ENCODE results near the gene SH2D6. TPM values are rescaled to one million over a fixed set of nuclear protein-coding genes. Genes with fewer than 3 reads are reported as not detected.
"Not testable (repeated sequence)": the region's sequence is repeated elsewhere in the genome, so short reads cannot be mapped to it uniquely, and the experiment has no call there.

The SH2D6 gene
- total RNA-seq, 2 experiments from 2014 or later, result 0.94 to 1.4 TPM

DNA sequence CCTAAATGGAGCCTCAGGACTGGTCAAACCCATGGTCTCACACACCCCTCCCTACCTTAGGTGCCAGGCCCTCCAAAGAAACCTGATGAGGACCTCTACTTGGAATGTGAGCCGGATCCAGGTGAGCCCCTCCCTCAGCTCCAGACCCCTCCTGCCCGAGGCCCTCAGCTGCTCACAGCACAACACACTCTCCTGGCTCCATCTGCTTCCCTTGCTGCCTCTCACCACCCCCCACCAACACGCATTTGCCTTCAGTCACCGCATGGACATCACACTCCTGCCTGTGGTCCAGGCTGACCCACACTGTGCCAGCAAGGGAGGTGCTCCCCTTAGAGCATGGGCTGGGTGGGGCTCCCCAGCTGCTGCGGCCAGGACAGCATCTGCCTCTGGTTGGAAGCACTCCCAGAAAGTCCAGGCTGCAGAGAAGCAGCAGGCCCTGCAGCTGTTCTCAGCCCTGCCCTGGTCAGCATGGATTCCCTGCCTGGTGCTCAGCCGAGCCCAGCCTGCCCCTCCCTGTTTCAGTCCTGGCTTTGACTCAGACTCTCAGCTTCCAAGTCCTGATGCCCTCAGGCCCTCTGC, 15.1 kb downstream of the SH2D6 start:
- Mint-ChIP-seq H3K9me3 (no peaks in the 10 kb centered on the region), H3K4me1 (peaks cover 16% of the 10 kb centered on the region), H3K27ac (no peak overlapping the region), H3K27me3 (no peaks in the 10 kb centered on the region), H3K36me3 (no peaks in the 10 kb centered on the region), H3K4me3 (no peak overlapping the region)
- POLR2A ChIA-PET, result interaction anchor here (1.1 kb wide), 1 partner anchor 107 kb away, joined by 3 read pairs; no protein-coding TSS in a partner anchor
- ATAC-seq (ENCODE audit: low read depth) (no peak), DNase-seq (no peak)

DNA sequence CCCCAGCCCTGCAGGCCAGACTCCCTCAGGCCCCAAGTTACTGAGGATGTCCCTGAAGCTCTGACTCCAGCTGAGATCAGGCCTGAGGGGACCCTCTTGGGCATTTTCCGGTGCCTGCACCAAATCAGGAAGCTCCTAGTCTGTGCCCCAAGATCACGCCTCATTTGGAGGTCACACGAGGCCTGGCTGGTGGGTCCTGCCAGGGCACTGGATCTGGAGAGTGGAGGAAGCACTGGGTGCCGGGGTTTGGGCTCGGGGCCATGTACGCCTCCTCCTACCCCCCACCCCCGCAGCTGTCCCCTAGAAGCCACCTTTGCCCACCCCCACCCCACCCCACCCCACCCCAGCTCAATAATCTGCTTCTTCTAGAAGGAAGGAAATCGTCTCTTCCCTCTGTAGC, 16.2 kb downstream of the SH2D6 start:
- Mint-ChIP-seq H3K4me1 (peaks cover 23% of the 10 kb centered on the region), H3K27ac (no peak overlapping the region), H3K36me3 (no peaks in the 10 kb centered on the region), H3K9me3 (no peaks in the 10 kb centered on the region), H3K4me3 (no peak overlapping the region), H3K27me3 (no peaks in the 10 kb centered on the region)
- no peak for ATAC-seq (ENCODE audit: low read depth)
- POLR2A ChIA-PET, result interaction anchor here (1.1 kb wide), 1 partner anchor 106 kb away, joined by 3 read pairs; no protein-coding TSS in a partner anchor
- DNase-seq, result no peak

DNA sequence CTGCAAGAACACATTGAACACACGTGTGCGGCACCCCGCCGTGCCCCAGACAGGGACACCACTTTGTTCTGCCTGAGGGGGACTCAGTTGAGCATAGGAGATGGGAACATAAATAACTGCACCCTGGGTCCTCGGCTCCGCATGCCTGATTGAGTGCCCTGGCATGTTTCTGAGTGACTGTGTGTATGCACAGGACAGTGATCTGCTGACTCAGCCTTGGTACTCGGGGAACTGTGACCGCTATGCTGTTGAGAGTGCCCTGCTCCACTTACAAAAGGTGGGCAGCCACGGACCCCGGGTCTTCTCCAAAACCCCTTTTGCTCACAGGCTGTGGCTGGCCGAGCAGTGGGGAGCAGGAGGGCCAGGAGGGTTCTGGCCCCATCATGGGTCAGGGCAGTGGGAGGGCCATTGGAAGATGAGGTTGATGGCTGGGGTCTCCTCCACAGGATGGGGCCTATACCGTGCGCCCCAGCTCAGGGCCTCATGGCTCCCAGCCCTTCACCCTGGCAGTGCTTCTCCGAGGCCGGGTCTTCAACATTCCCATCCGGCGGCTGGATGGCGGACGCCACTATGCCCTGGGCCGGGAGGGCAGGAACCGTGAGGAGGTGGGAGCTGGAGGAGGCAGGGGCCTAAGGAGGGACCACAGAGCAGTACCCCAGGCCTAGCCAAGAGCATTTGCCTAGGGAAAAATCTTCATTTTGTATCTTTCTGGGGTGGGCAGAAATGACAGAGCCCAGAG, 16.9 kb downstream of the SH2D6 start:
- Mint-ChIP-seq H3K4me3 (no peak overlapping the region), H3K36me3 (no peaks in the 10 kb centered on the region), H3K27ac (no peak overlapping the region), H3K9me3 (no peaks in the 10 kb centered on the region), H3K27me3 (no peaks in the 10 kb centered on the region), H3K4me1 (peaks cover 28% of the 10 kb centered on the region)
- no peak for ATAC-seq (ENCODE audit: low read depth)
- POLR2A ChIA-PET, result interaction anchor here (1.4 kb wide), 1 partner anchor 104 kb away, joined by 3 read pairs; the partner anchor contains the start of gene MAT2A
- no peak for DNase-seq

DNA sequence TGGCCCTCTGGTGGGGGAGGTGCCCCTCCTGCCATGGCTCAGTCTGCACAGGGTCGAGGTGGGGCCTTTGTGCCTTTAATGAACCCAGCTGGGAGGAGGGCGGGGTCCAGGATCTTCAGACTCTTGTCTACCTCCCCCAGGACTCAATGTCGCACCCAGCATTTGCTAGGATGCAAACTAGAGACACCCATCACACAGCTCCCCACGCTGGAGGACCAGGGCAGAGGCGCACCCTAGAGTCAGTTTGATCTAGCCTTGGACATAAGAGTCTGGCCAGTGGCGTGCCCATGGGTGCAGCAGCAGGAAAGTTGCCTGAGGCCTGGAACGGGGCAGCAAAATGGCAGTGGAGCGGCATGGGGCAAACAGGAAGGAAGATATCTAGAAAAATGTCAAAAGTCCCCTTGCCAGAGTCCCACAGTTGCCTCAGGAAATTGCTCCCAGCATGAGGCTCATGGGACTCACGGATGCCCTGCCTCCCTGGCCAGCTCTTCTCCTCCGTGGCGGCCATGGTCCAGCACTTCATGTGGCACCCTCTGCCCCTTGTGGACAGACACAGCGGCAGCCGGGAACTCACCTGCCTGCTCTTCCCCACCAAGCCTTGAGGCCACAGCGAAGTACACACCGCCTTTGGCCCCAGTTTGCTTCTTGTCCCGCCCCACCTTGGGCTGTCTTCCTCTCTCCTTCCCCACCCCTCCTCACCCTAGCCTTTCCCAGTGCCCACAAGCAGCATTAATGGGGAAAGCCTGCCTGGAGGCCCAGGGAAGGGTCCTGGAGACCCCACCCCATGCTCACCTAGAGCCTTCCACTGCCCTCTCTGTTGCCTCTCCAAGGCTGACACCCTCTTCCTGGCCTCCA, 17.7 kb downstream of the SH2D6 start:
- no peak for DNase-seq
- peak overlapping the region; percentile 93 for H3K27ac Mint-ChIP-seq
- H3K4me1 Mint-ChIP-seq, result peaks cover 33% of the 10 kb centered on the region
- ATAC-seq (ENCODE audit: low read depth), result no peak
- H3K9me3 Mint-ChIP-seq, result no peaks in the 10 kb centered on the region
- POLR2A ChIA-PET, result interaction anchor here (1.4 to 7.3 kb wide), 3 partner anchors 15 to 103 kb away, joined by 3 to 116 read pairs (median 5); partner anchors contain the start of gene MAT2A
- no peaks in the 10 kb centered on the region for H3K36me3 Mint-ChIP-seq
- no peak overlapping the region for H3K4me3 Mint-ChIP-seq
- no peaks in the 10 kb centered on the region for H3K27me3 Mint-ChIP-seq

DNA sequence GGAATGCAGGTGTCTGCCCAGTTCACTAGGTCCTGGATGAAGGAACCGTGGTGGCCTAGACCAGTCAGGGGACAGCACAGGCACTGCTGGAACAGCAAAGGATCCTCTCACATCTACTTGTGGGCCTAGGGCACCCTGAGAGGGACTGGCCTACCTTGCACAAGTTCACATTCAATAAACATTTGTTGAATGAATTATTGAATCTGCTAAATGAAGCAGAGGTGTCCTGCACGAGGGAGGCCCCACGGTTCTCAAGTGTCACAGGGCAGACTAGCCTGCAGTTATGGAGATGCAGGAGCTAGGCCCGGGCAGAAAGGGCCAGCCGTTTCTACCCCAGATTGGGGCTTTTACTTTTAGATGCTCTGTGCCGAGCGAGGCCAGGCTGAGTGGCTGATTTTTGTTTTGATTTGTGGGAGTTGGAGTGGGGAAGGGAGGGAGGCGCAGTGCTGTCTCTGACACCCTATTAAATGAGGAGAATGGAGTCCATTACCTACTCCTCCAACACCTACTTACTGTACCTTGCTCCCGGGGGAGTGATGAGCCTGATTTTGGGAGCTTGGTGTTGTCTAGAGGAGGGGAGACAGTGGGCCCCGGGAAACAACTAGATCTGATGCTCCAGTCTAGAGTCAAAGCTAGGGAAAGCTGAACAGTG, 18.4 kb downstream of the SH2D6 start:
- ATAC-seq (ENCODE audit: low read depth) (no peak), DNase-seq (no peak)
- H3K27me3 Mint-ChIP-seq, result no peaks in the 10 kb centered on the region
- H3K36me3 Mint-ChIP-seq, result no peaks in the 10 kb centered on the region
- peak overlapping the region; percentile 75 for H3K4me3 Mint-ChIP-seq
- no peaks in the 10 kb centered on the region for H3K9me3 Mint-ChIP-seq
- POLR2A ChIA-PET, result interaction anchor here (0.7 to 7.3 kb wide), 9 partner anchors 7 to 115 kb away, joined by 3 to 116 read pairs (median 5); partner anchors contain the start of genes MAT2A and SH2D6
- H3K27ac Mint-ChIP-seq, result peak overlapping the region; percentile 93
- H3K4me1 Mint-ChIP-seq, result peaks cover 33% of the 10 kb centered on the region

DNA sequence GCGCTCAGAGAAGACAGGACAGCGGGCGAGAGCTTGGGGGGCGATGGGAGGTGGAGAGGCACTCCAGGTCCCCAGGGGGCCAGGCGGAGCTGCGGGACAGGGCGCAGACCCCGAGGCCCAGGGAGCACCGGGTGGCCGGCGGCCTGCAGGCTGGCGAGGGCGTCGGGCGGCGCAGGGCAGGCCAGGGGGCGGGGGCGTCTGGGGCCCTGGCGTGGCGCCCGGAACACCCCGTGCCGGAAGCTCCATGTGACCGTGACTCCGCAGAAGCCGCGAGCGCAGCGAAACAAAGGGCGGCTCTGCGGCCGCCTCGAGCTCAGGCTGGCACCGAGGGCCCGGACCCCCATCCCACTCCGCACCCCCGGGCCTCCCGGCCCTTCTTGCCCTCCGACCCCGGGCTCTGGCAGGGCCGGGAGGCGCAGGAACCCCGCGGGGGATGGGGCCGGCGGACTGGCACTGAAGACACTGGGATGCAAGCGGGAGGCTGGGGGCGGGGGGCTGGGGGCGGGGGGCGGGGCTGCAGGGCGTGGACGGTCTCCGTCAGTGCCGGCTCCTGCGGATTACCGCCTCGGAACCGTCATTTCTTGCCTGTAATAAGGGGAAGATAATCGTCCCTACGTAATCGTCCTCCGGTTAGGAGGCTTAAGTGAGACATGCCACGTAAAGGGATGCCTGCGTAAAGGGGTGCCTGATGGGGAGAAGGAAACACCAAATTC, 19.1 kb downstream of the SH2D6 start:
- no peaks in the 10 kb centered on the region for H3K9me3 Mint-ChIP-seq
- no peaks in the 10 kb centered on the region for H3K36me3 Mint-ChIP-seq
- peak; percentile 75 for ATAC-seq (ENCODE audit: low read depth)
- peaks cover 33% of the 10 kb centered on the region for H3K4me1 Mint-ChIP-seq
- H3K27ac Mint-ChIP-seq, result peak overlapping the region; percentile 93
- peak overlapping the region; percentile 84 for H3K4me3 Mint-ChIP-seq
- POLR2A ChIA-PET, result interaction anchor here (0.7 to 7.3 kb wide), 10 partner anchors 8 to 114 kb away, joined by 3 to 116 read pairs (median 5); partner anchors contain the start of genes MAT2A and SH2D6
- DNase-seq, result peak; percentile 80
- no peaks in the 10 kb centered on the region for H3K27me3 Mint-ChIP-seq

DNA sequence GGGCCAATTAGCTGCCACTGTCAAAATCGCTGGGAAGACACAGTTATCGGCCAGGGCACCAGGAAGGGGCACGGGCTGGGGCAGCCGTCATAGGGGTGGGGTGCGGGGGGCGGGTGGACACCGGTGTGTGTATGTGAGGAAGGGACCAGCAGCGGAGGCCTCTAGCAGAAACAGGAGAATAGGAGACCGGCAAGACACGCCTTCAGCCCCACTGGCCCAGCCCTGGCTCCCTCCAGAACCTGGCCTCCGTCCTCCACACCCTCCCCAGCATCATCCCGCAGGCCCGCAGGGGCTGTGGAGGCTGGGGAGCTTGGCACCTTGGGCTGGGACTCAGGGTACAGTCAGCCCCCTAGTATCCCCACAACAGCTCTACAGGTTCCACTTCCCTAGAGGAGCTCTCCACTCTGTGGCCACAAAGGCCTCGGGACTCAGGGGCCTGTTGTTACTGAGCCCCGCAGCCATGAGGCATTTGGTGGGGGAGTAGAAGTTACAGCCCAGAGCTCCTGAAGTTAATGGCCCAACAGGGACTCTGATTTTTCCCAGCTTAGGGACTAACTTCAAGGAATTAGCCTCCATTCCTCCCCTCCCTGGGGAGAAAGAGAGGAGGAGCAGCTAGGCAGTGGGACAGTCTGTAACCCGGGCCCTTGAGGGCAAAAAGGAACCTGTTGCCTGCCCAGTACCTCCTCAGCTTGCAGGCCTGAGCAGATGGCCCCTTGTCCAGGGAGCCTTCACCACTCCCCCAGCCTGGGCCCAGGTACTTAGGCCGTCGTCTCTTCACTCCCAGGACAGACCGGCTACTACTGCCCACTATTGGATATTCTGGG, 19.9 kb downstream of the SH2D6 start:
- Mint-ChIP-seq H3K36me3 (no peaks in the 10 kb centered on the region), H3K27ac (peak overlapping the region; percentile 94), H3K4me3 (peak overlapping the region; percentile 84), H3K4me1 (peaks cover 33% of the 10 kb centered on the region), H3K27me3 (no peaks in the 10 kb centered on the region), H3K9me3 (no peaks in the 10 kb centered on the region)
- no peak for ATAC-seq (ENCODE audit: low read depth)
- DNase-seq, result no peak
- POLR2A ChIA-PET, result interaction anchor here (0.5 to 7.3 kb wide), 10 partner anchors 9 to 111 kb away, joined by 3 to 116 read pairs (median 5); partner anchors contain the start of genes MAT2A and SH2D6

DNA sequence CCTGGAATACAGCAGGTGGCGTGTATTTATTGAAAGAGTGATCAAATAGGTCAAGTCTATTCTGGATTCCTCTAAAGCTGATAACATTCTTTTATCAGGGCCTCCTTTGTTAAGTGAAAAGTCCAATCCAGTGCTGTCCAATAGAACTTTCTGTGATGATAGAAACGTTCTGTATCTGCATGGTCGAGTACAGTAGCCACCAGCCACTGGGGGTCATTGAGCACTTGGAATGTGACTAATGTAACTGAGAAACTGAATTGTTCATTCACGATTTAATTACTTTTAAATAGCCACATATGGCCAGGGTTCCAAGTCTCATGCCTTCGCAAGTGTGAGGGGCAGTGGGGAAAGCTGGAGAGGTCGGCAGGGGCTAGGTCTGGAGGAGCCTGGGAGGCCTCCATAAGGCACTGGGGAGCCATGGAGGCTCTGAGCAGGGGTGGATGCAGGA, 20.5 kb downstream of the SH2D6 start:
- H3K27me3 Mint-ChIP-seq, result no peaks in the 10 kb centered on the region
- POLR2A ChIA-PET, result interaction anchor here (1.0 to 7.3 kb wide), 3 partner anchors 30 to 110 kb away, joined by 3 to 116 read pairs (median 6); partner anchors contain the start of gene MAT2A
- no peaks in the 10 kb centered on the region for H3K9me3 Mint-ChIP-seq
- peaks cover 33% of the 10 kb centered on the region for H3K4me1 Mint-ChIP-seq
- ATAC-seq (ENCODE audit: low read depth), result no peak
- DNase-seq, result no peak
- H3K27ac Mint-ChIP-seq, result peak overlapping the region; percentile 94
- H3K36me3 Mint-ChIP-seq, result no peaks in the 10 kb centered on the region
- peak overlapping the region; percentile 82 for H3K4me3 Mint-ChIP-seq

DNA sequence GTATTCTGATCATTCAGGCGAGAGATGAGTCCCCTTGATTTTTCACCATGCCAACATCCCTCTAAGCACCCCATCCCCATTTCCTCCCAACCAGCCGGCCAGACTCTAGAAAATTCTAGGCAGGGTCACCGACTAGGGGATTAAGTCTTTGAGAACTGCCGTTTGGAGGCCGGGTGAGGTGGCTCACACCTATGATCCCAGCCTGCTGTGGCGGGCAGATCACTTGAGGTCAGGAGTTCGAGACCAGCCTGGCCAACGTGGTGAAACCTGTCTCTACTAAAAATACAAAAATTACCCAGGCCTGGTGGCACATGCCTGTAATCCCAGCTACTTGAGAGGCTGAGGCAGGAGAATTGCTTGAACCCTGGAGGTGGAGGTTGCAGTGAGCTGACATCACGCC, 21.1 kb downstream of the SH2D6 start:
- H3K27me3 Mint-ChIP-seq; DNase-seq; ATAC-seq (ENCODE audit: low read depth); H3K36me3 Mint-ChIP-seq; H3K9me3 Mint-ChIP-seq: not testable (repeated sequence)
- POLR2A ChIA-PET, result interaction anchor here (1.6 to 7.3 kb wide), 4 partner anchors 9 to 99 kb away, joined by 3 to 116 read pairs (median 8); partner anchors contain the start of genes MAT2A and SH2D6
- peak overlapping the region; percentile 94 for H3K27ac Mint-ChIP-seq
- H3K4me1 Mint-ChIP-seq, result peaks cover 33% of the 10 kb centered on the region
- peak overlapping the region; percentile 82 for H3K4me3 Mint-ChIP-seq

DNA sequence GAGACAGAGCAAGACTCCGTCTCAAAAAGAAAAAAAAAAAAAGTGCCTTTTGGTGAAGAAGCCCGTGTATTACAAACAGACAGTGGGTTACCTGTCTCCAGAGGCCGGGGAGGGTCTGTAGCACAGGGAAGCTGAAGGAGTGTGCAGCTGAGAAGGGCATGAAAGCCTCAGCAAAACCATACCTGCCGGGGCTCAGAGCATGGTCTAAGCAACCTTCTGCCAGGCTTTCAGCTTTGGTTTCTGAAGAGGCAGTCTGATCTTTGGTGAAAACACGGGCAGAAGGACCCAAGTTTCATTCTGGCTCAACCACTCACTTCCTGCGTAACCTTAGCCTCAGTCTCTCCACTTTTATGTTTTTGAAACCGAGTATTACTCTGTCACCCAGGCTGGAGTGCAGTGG, 21.5 kb downstream of the SH2D6 start:
- no peaks in the 10 kb centered on the region for H3K9me3 Mint-ChIP-seq

DNA sequence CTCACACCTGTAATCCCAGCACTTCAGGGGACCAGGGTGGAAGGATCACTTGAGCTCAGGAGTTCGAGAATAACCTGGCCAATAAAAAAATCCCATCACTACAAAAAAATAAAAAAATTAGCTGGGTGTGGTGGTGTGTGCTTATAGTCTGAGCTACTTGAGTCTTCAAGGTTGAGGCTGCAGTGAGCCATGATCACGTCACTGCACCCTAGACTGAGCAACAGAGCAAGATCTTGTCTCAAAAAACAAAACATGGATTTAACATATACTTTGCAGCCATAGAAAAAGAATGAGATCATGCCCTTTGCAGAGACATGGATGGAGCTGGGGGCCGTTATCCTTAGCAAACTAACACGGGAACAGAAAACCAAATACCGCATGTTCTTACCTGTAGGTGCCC, 22.2 kb downstream of the SH2D6 start:
- Mint-ChIP-seq H3K4me1 (peaks cover 34% of the 10 kb centered on the region), H3K27ac (peak overlapping the region; percentile 12), H3K9me3 (no peaks in the 10 kb centered on the region), H3K27me3 (no peaks in the 10 kb centered on the region), H3K36me3 (no peaks in the 10 kb centered on the region), H3K4me3 (no peak overlapping the region)
- no peak for DNase-seq
- no peak for ATAC-seq (ENCODE audit: low read depth)
- POLR2A ChIA-PET, result interaction anchor here (1.6 to 7.3 kb wide), 4 partner anchors 10 to 98 kb away, joined by 3 to 116 read pairs (median 8); partner anchors contain the start of genes MAT2A and SH2D6

More for the DNA sequence above, 21.5 kb downstream of the SH2D6 start:
- ATAC-seq (ENCODE audit: low read depth), result peak; percentile 65
- peak overlapping the region; percentile 94 for H3K27ac Mint-ChIP-seq
- POLR2A ChIA-PET, result interaction anchor here (1.6 to 7.3 kb wide), 5 partner anchors 10 to 99 kb away, joined by 3 to 116 read pairs (median 6); partner anchors contain the start of genes MAT2A and SH2D6
- peak overlapping the region; percentile 82 for H3K4me3 Mint-ChIP-seq
- H3K4me1 Mint-ChIP-seq, result peaks cover 33% of the 10 kb centered on the region
- peak; percentile 53 for DNase-seq
- H3K36me3 Mint-ChIP-seq, result no peaks in the 10 kb centered on the region
- H3K27me3 Mint-ChIP-seq, result no peaks in the 10 kb centered on the region
